Measurements from ENCODE around the gene OR2AG2.

DNA sequence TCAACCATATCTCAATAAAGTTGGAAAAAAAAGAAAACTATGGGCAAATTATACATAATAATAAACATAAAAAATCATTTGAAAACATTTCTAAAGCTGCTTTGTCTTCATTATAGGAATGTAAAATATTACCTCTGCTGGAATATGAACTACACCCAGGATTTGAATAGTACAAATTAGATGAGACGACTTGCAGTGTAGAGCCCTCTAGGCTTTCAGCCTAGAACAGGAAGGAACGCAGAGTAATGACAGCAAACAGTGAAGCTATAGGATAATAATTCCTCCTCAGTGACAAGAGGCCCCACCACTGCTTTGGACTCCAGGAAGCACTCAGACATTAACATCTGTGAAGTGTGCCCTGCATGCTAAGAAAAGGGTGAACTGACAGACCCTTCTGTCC is 18.8 kb upstream of the OR2AG2 start:
- TF ChIP-seq REST (IDR thresholded peaks at IDR 0.05; ENCODE audit: insufficient read depth in 1 of 2, low read depth in 2 of 2, low read length in 2 of 2) (no peak), SIN3A (IDR thresholded peaks at IDR 0.05; ENCODE audit: borderline replicate concordance, insufficient read depth, low read length) (no peak)
